HG02763 (cell line): ENCODE data around the gene TNFRSF1B.
A peak's percentile ranks its signal among the peaks of the same experiment; 100 is the strongest.

Source experiments
- ATAC-seq: cut with Tn5 transposase; IDR thresholded peaks from one replicate; pipeline ENCODE4 v1.9.1; 2021; ENCODE audit warnings: mild to moderate bottlenecking, moderate library complexity; ENCODE audit not compliant: unreplicated experiment

TNFRSF1B gene

DNA sequence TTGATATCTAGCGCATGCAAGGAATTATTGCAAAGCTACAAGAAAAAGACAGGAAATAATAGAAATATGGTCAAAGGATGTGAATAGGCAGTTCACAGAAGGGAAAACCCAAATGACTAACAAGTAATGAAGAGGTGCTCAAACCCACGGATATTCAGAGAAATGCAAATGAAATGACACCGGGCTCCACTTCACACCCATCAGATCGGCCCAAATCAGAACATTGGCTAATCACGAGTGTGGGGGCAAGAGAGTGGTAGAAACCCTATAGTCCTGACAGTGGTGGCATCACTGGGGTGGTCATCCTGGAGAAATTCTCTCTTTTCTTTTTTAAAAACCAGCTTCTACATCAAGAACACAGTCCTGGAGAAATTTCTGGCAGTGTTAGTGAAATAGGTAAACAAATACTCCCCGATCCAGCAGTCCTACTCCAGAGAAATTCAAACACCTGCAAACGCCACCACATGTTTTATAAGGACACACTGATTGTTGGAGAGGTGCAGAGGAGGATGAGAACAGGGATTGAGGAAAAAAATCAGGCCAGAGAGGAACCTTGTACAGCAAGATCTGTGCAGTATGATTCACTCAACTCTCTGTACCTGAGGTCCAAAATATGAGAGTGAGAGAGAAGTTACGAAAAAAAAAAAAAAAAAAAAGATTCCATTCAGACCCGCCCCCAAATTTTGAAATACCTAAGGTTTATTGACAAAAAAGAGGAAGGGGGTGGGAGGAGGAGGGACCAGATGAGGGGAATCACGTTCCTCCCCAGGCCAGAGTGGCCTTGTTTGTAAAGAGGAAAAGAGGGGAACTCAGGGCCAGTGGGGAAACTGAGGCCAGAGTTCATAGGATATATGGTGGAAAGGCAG lies 9.2 kb upstream of the TNFRSF1B start:
- no peak for ATAC-seq

DNA sequence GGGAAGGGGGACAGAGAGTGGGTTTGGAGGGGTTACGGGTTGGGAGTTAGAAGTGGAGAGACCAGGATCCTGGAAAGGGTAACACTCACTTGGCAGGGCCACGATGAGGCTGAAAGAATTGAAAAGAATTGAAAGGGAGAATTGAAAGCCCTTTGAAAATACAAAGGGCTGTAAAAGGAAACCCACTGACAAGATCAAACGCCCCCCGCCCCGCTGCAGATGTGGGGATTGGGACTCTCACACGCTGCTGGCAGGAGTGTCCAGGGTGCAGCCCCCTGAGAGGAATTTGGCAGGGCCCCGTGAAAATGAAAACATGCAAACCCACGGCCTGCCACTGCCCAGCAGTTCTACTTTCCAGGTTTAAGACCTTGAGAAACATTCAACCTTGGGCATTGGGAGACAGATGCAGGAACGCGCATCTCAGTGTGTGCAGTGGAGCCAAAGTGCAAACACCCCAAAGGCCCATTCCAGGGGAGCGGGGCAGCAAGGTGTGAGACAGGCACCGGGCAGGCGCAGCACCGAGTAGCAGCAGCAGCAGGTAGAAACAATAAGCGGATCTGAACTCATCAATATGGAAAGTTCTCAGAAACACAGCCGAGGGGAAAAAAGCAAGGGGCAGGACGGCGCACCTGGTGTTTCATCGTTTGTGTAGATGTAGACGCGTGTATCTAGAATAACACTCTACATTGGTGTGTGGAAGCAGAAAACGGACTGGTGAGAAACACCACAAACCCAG lies 8.3 kb upstream of the TNFRSF1B start:
- ATAC-seq: no peak

DNA sequence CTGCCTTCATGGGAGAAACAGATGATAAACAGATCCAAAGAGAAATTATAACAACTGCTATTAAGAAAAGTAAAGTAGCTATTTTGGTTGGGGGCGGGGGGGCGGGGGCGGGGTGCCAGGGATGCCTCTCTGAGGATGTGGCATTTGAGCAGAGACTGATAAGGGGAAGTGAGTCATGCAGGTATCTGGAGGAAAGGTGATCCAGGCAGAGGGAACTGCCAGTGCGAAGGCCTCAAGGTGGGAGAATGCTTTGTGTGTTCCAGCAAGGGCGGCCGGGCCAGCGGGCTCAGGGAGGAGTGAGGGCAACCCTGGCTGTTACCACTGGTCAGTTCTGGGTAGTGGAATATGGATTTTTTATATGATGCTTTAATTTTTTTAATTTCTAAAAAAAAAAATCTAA lies 7.0 kb upstream of the TNFRSF1B start:
- ATAC-seq: no peak

DNA sequence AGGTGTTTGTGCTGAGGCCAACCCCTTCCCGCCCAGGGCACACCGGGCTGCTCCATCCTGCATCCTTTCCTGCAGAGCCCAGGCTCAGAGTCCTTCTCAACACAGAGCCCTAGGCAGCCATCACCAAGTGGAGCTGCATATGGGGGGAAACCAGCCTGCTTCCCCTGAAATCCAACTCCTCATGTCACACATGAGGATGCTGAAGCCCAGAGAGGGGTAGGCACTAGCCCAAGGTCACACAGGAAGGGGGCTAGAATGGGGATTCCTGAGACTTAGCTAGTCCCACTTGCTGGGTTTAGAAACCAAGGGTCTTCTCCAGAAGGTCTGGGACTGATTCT lies 5.5 kb upstream of the TNFRSF1B start:
- ATAC-seq: no peak

DNA sequence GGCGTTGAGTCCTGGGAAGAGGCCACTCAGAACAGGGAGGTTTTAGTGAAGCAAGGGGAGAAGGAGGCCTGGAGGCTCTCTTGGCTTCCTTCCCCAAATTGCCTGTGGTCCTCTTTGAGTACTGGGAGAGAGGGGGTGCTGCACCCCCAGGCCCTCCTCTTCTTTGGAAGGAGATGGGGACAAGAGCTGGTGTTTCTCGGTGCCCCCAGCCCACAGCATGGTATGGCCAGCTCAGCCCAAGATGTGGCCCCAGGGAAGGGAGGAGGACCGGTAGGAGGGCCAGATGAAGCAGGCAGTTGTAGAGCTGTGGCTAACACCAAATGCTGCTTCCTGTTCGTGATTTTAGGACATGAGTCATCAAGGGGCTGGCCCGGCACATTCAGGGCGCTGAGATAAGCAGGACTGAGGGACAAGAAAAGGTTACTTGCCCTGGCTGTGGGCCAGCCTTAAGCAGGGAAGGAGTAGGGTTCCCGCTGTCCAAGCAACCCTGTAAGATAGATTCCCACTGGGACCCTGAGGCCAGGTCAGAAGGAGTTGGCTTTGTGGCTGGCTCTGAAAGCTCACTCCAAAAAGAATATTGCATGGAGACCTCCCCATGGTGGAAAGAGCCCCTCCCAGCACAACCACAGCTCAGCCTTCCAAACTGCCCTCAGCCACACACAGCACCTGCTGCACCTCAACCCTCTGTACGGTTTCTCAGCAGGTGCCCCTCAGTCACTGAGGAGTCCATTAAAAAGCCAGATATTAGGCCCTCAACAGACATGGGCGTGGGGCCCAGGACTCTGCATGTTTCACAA lies 4.9 kb upstream of the TNFRSF1B start:
- peak; percentile 74 for ATAC-seq

DNA sequence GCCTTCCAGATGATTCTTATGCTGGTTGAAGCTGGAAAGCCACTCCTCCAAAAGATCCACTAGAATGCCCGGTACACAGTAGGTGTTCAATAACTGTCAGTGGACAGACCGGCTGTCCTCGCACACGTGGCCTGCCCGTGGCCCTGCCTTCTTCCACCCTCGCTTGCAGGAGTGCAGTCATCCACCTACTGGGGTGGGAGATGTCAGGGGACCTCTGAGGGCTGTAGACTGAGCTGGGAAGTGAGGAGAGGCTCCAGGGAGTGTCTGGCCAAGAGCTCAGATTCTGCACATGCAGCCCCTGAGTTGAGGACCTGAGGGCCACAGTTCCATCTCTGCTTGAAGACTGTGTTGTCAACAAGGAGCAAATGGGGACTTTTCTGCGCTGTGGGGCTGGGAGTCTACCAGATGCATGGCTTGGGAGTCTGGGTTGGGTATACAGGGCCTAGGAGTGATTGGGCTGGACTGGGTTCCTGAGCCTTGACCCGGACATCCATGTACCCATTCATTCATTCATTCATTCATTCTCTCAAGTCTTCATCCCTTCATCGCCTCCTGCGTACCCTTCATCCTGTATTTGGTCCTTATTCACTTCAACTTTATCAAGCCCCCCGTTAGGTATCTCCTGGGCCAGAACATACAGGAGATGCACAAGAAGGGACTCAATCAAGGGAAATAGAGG lies 4.2 kb upstream of the TNFRSF1B start:
- ATAC-seq: no peak

DNA sequence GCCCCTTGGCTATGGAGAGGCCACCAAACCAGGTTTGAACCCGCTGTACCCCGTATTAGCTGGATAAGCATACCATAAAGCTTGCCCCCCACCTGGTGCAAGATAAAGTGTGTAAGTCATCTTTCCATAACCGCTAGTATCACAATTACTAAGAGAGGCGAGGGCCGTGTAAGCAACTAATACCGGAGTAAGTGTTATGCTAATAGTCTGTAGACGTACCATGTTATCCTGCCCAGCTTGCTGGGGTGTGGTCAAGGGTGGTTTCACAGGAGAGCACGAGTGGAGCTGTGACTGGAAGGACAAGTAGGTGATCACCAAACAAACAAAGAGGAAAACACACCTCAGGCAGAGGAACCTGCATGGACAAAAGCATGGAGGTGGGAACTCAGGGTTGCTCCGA lies 3.6 kb upstream of the TNFRSF1B start:
- ATAC-seq: no peak

DNA sequence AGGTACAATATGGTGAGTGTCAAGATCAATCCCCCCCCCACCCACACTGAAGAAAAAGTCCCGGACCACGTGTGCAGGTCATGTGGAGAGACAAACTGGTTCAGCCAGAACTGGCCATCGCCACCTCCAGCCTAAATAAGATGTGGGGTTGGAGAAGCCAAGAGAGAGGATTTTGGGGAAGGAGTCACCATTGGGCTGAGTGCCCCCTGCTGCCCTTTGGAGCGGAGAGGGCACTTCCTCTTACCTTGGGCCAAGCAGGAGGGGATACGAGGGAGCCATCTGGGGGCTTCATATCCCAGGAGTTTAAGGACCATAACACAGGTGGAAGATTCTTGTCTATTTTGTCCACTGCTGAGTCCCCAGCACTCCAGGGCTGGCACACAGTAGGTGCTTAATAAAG lies 2.6 kb upstream of the TNFRSF1B start:
- ATAC-seq: no peak

DNA sequence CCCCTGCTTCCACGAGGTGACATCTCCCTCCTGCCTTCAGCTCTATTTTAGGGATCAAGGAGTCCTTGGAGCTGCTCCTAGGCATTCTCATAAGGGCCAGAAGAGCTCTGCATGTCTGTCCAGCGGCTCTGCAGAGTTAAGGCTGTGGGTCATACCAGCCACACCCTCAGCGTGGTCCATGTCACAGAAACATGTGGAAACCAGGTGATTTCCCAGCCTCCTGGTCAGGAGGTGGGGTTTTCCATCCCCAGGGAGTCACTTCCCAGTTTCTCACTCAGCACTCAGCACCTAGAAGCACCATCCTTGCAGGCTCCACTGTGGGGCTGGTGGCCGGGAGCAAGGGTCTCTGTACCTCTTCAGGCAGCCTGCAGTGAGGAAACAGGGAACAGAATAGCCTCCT lies 1.4 kb upstream of the TNFRSF1B start:
- ATAC-seq: no peak

DNA sequence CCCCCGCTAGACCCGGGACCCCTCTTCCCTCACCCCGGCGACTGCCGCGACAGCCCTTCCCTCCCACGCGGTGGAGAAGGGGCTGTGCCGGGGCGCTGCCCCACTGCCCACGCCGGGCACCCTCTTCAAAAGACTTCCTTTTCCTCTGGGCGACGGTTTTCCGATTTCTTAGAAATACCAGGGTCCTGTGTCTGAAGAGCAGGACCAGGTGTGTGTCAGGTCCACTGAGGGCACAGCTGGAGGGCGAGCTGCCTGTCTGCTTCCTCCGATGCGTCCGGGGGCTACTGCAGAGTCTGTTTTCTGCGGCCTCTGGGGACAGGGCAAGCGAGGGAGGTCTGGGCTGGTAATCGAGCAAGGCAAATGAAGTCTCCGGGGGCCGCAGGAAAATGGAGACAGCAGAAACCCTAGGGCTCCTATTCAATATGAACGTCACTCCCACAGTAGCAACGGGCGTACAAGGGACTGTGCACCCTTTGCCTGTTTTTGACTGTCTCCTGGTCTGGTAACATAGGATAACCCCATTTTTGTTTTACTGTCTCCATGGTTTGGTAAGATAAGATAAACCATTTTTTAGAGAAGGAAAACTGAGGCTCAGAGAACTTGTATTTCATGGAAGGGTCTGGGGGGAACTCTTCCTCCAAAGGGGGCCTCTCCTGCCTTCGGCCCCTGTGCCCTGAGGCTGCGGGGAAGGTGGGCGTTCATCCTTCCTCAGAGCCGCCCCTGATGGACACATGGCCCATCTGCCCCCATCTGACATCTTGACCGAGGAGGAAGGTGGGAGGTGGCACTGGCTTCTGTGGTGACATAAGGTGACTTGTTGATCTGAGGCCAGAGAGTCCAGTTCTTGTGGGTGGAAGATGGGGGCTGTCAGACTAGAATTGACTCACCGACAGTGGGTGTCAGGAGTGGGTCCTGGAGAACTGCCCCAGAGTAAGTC lies 970 bp downstream of the TNFRSF1B start:
- no peak for ATAC-seq

DNA sequence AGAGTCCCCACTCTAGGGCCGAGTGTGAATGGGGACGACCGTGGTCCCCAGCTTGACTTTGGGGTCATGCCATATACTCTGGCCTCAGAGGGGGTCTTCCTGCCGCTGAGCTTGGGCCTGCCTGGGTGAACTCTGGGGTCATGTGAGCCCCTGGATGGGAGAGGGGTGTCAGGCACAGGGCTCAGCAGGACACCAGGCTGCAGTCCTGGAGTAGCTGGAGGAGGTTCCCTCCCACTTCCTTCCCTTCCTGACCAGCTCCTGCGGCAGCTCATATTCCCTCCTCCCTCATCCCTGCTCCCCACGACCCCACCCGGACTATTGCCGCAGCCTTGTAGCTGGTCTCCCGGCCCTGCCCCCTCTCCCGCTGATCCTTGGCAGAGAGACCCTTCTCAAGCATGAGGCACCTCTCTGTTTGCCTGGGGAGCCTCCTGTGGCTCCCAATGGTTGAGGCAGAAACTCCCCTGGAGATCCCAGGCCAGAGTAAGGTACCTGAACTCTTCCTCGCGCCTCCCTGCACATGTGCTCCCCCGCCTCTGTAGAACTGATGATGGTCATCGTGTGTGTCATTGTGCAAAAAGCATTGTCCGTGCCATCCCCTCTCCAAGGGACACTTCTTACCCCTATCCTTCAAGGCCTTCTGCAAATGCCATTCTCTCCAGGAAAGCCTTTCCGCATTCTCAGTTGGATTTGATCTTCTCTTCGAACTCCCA lies 1.8 kb downstream of the TNFRSF1B start:
- no peak for ATAC-seq

DNA sequence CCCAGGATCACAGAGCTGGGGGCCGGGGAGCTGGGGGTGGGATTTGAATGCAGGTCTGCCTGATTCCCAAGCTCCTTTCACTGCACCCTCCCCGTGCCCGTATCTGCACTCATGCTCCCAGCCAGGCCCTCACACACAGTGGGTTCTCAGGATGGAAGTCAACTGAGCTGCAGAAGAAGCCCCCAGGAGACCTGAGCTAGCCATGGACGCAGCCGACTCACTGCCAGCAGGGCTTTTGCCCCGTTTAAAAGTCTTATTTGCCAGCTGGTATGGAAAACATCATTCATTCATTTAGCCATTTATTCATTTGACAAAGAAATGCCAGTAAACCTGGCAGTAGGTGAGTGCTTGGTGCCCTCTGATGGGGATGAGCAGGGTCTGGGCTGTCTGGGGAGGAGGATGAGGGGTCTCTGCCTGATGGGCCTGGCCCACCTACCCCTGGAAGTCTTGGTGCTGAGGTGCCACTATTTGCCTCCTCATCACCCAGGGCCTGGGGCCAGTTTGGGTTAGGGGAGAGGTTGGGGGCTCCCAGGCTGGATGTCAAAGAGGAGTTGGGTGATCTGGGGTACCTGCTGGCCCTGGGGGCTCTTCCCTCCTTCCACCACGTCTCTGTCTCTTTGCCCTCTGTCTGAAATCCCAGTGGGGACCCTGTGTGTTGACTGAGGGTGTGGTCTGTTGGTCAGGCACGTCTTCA lies 2.8 kb downstream of the TNFRSF1B start:
- no peak for ATAC-seq

DNA sequence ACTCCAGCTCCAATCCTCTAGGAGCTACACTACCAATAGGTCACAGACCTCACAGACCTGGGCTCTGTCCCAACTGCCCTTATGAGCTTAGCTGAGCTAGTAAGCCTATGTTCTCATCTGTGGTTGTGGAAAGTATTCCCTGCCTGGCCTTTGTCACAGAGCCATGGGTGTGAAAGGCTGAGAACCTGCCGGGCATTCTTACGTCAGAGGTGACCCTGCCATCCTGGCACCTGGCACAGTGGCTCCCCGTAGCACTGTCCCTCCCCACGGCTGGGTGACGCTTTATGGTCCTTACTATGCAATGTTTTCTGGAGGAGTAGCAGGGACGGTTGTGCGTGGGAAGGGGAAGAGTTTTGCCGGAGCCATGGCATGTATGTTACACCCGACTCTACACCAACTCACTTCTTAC lies 3.5 kb downstream of the TNFRSF1B start:
- ATAC-seq: no peak

DNA sequence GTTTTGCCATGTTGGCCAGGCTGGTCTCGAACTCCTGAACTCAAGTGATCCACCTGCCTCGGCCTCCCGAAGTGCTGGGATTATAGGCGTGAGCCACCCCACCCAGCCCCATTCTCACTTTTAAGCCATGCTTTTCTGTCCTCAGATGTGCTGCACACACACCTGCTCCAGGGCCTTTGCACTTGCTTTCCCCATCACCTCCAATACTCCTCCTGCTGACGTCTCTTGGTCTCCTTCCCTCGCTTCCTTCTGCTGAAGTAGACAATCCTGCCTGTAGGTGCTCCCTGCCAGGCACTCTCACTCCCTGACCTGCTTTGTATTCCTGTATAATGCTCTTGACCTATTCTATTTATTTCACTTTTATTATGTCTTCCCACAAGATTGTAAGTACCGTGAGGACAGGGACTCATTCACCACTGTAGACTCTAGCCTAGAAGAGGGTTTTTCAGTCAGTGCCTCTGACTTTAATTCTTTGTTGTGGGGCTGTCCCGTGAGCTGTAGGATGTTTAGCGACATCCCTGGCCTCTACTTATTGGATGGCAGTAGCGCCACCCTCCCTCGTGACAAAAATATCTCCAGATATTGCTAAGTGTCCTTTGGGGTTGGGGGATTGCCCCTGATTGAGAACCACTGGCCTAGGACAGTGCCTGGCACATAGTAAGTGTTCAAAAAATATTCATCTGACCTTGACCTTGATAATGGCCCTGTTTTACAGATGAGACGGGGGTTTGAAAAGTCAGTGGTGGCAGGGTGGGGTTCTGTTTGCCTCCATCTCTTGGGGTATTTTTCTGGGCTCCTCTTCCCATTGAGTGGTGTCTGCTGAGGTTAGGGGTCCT lies 4.6 kb downstream of the TNFRSF1B start:
- no peak for ATAC-seq

DNA sequence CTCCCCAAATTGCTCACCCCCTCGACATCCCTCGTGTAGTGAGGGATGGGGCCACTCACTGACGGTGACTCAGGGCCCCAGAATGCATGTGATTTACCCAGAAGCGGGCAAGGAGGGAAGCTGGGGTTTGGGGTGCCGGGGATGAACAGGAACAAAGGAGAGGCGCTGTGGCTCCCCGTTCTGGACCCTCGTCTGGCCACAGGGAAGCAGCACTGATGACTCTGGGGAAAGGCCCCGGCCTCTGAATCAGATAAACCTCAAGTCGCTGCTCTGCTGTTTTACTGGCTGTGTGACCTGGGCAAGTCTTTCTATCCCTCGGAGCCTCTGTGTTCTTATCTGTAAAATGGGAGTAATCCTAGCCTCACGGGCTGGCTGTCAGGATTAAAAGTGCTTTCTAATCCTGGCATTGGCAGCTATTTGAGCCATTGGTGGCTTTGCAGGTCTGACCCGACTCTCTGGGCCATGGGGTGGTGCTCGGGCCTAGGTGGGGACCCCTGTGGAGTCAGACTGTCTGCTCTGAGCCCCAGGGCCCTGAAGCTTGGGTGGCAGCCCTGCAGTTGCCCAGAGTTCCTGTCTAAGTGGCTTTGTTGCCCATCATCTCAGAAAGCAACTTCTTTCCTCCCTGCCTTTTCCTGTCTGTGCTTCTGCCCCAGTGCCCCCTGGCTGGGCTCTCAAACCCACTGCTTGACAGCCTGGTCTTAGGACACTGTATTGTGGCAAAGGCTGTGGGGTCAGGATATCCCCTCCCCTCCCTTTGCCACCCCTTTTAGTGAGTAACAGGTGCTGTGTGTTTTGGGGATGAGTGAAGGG lies 5.5 kb downstream of the TNFRSF1B start:
- no peak for ATAC-seq

DNA sequence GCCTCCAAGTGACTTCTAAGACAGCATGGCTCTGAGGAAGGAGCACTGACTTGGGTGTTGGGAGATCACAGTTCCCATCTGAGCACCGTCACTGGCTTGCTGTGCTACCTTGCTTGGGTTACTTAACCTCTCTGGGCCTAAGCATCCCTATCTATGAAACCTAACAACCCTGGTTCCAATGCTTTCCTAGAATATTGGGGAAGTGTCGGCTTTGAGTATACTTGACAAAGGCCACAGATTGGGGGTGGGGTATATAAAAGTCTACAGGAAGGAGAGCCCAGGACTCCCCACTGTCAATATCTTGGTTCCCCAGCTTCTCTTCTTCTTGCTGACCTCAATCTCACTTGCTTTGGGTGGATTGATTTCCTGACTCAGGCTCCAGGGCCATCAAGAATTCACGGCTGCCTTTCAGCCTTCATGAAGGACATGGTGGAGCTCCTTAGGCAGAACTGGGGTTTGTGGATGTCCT lies 6.3 kb downstream of the TNFRSF1B start:
- no peak for ATAC-seq

DNA sequence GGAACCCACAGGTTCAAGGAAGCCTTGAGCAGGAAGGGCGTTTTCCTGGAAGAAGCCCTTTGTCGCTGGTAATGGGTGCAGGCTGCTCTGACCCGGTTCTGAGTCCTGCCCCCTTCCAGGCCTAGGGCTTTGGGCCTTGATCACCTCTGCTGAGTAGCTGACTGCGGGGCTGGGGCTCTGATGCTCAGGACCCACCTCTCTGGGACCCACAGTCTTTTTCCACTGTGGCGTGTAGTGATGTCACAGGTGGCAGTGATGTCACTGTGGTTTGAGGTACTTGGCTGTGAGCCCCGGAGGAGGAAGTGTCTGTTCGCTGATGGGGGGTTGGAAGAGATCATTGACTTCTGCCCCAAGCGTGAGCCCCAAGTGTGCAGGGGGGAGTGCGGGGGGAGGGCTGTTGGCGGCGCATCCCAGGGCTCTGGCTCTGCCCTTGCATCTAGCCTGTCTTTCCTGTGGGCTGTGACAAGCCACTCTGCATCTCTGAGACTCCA lies 6.9 kb downstream of the TNFRSF1B start:
- ATAC-seq: no peak
